Cardiac fibroblast (primary cell): ENCODE data around the gene CCNK.

Source experiments
- DNase-seq, 2 donors: peaks; one replicate each; pipeline versions ENCODE4 v3.0.0 to v3.0.0-alpha.2; 2010; ENCODE audit warnings: low read depth in 2 of 2
- H3K4me3 ChIP-seq, 2 donors: replicated peaks in 1 of 2; 1 replicate in 1 of 2; 2 replicates in 1 of 2; pipeline ENCODE4 v1.5.1; 2011; ENCODE audit warnings: low read depth in 2 of 2, low read length in 2 of 2, mild to moderate bottlenecking in 2 of 2, moderate library complexity in 1 of 2
- TF ChIP-seq, protein P1 (sequence below): IDR thresholded peaks from one replicate; pipeline ENCODE4 v1.5.1; 2011; ENCODE audit warnings: low read depth, mild to moderate bottlenecking, low read length, inconsistent platforms

The CCNK gene

GRCh38 chr14:99542566-99542965, 61.4 kb downstream of the CCNK start:
- H3K4me3 ChIP-seq, result no peak overlapping the region
- no peak for DNase-seq
- TF ChIP-seq, protein P1, sequence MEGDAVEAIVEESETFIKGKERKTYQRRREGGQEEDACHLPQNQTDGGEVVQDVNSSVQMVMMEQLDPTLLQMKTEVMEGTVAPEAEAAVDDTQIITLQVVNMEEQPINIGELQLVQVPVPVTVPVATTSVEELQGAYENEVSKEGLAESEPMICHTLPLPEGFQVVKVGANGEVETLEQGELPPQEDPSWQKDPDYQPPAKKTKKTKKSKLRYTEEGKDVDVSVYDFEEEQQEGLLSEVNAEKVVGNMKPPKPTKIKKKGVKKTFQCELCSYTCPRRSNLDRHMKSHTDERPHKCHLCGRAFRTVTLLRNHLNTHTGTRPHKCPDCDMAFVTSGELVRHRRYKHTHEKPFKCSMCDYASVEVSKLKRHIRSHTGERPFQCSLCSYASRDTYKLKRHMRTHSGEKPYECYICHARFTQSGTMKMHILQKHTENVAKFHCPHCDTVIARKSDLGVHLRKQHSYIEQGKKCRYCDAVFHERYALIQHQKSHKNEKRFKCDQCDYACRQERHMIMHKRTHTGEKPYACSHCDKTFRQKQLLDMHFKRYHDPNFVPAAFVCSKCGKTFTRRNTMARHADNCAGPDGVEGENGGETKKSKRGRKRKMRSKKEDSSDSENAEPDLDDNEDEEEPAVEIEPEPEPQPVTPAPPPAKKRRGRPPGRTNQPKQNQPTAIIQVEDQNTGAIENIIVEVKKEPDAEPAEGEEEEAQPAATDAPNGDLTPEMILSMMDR, result no peak

GRCh38 chr14:99543370-99543769, 62.2 kb downstream of the CCNK start:
- TF ChIP-seq, protein P1, result no peak
- DNase-seq, result no peak
- no peak overlapping the region for H3K4me3 ChIP-seq

- TF ChIP-seq, protein P1, result no peak
- no peak overlapping the region for H3K4me3 ChIP-seq
- no peak for DNase-seq
Measured at GRCh38 chr14:99543985-99544384, 62.8 kb downstream of the CCNK start.

DNA sequence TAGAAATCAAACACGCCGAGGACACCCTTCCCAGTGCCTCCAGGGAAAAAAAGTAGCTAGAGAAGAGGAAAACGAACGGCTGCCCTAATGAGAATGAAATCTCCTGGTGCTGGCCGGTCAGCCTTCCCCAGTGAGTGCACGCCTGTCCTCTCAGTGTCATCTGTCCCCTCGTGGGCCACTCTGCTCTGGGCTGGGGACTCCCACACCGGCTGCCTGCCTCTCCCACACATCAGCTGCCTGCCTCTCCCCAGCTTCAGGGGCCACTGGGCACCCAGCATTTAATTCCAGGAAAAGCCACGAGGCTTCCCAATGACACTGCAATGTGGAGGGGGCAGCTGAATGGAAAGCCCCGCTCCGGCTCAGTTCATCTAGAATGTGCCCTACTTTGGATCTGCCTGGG, 63.8 kb downstream of the CCNK start:
- TF ChIP-seq, protein P1, result no peak
- no peak for DNase-seq
- no peak overlapping the region for H3K4me3 ChIP-seq

DNA sequence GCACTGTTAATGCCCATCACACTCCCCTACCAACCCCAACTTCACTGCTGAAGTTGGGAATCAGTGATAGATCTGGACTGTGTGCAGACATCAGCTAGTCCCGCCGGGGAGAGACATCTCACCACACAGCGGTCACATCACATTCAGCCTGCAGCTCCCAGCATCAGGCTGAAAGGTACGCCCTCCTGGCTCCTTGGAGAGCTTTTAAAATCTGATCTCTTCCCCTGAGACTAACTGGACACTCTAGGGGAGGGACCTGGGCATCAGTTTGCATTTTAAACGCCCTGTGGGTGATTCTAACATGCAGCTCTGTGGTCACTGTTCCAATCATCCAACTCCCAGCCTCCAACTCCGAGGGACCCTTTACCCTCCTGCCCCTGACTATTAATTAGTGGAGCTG, 64.4 kb downstream of the CCNK start:
- TF ChIP-seq, protein P1, result no peak
- H3K4me3 ChIP-seq, result no peak overlapping the region
- no peak for DNase-seq

GRCh38 chr14:99546234-99546879, 65.1 kb downstream of the CCNK start:
- no peak overlapping the region for H3K4me3 ChIP-seq
- DNase-seq, result no peak
- TF ChIP-seq, protein P1, result no peak

DNA sequence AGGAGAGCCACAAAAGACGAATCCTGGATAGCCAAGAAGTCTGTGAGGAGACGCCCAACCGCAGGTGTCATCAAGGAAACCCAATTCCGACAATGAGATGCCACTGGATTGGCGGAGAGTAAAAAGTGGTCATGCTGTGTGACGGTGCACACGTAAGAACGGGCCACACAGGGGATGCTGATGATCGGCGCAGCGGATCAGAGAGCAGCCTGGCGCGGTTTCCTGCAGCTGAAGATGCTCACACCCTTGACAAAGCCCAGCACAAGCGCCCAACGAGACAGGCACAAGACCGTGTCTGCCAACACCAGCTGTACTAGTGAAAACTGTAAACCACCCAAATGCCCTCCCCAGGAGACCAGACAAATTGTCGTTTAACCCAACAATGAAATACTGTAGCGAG, 67.0 kb downstream of the CCNK start:
- H3K4me3 ChIP-seq, result no peak overlapping the region
- TF ChIP-seq, protein P1, result no peak
- DNase-seq, result no peak
